Left lobe of liver (tissue), 2 donors: Measurements from ENCODE around the gene CFAP20DC. TPM values are rescaled to one million over a fixed set of nuclear protein-coding genes. Genes with fewer than 3 reads are reported as not detected.
"Not testable (repeated sequence)": the region's sequence is repeated elsewhere in the genome, so short reads cannot be mapped to it uniquely, and the experiment has no call there.

Source experiments
- ATAC-seq: fragments of 200-7000 bp; cut with Tn5 transposase; one replicate; pipeline ENCODE4 v1.9.1; 2020; ENCODE audit warnings: mild to moderate bottlenecking, moderate library complexity
- DNase-seq: peaks from one replicate; pipeline ENCODE4 v3.0.0-alpha.2; 2020; ENCODE audit warnings: low spot score
- total RNA-seq: library from RNA; stranded (reverse); gene quantifications from one replicate; pipeline ENCODE4 v1.2.1, GENCODE V29; 2021
- donor health status: DM: no; HTN: no; CAD: no; lungs with moderate emphysema.
- donor health status: DM: no; HTN: yes; CAD: no.

CFAP20DC gene
- 1.2 TPM for total RNA-seq

DNA sequence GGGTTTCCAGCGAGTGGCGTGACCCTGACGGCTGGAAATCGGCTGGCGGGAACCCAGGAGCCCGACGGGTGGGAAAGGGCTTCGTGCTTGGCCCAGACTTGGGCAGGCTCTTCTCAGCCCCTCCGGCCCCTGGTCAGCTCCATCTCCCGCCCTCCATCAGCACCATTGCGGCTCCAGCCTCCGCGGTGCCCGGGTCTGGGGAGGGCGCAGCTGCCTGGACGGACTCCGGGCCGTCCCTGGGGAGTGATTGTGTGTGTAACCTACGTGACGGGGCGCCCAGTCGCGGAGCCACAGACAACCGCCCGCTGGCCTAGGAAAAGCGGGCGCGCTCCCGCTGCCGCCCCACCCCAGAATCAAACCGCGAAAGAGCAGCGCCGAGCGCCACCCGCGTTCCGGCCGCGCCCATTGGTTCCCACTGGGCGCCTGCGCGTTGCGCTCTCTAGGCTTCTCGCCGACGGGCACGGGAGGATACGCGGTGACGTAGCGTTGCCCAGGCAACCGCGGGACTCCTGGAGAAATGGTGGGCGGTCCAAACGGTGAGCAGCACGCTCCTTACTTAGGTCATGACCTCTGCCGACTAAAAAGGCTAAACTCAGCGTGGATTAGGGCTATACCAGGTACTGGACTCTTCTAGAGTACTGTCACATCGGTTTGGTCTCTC is at the start of gene CFAP20DC:
Gene CFAP20DC (minus strand): TSS at position 355 of the 661 bp plus-strand sequence. CDS start 394 bp downstream, outside the sequence.
- DNase-seq (peak; percentile 95), ATAC-seq (peak; percentile 95)

DNA sequence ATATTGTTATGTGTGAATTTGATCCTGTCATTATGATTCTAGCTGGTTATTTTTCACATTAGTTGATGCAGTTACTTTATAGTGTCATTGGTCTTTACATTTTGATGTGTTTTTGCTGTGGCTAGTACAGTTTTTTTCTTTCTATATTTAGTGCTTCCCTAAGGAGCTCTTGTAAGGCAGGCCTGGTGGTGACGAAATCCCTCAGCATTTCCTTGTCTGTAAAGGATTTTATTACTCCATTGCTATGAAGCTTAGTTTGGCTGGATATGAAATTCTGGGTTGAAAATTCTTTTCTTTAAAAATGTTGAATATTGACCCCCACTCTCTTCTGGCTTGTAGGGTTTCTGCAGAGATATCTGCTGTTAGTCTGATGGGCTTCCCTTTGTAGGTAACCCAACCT is 48.7 kb upstream of the CFAP20DC start:
- not testable (repeated sequence) for DNase-seq, ATAC-seq

DNA sequence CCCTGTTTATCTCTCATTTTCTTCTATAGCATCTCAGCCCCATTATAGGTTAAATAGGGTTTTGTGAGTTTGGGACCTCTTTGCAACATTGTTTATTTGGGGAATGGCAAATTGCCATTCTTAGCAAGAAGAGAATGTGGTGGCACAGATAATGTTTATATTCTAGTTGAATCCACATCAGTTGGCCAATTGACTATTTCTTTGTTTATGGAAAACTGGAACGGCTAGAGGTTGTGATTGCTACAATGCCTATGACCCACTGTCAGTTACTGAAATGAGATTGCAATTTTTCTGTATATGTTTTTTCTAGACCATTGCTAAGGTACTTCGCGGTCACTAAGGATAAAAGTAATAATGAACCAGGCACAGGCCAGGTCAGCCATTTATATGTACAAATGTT is 44.6 kb upstream of the CFAP20DC start:
- no peak for ATAC-seq
- no peak for DNase-seq

GRCh38 chr3:59093521-59093920 is 43.7 kb upstream of the CFAP20DC start:
- no peak for DNase-seq
- no peak for ATAC-seq

DNA sequence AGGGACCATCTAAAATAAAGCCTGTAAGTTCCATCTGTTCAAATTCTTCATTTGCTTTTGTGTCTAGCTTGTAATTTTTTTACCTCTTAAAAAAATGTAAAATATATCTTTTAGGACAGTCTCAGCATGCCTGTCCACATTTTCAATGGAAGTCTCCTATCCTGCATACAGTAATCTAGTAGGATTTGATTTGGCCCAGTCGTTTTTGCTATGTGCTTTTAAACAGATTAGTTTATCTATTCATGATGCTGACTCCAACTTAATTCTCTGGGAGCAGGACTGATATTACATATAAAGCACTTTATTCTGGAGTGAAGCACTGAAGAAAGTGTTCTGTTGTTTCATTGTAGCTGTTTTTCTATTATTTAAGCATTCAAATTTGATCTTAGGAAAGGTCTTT is 38.9 kb upstream of the CFAP20DC start:
- ATAC-seq (no peak), DNase-seq (no peak)

DNA sequence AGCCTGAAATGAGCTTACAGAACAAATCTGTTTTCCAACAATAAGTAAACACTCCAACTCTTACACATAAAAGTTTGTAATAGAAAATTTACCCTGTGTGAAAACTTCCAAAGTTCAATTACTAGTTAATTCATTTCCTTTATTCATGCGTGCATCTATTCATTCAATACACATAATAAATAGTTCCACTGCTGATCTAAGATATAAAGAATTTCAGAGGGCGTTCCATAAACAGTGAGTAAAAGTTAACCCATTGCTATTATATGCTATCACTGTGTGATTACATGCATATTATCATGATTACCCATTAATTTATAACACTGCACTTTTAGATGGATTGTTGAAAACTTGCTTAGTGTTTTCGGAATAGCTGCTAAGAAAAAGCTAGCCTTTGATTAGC is 36.2 kb upstream of the CFAP20DC start:
- DNase-seq, result no peak
- ATAC-seq, result no peak

- no peak for DNase-seq
- ATAC-seq, result no peak
Observed at GRCh38 chr3:59084583-59084982, 34.8 kb upstream of the CFAP20DC start.

DNA sequence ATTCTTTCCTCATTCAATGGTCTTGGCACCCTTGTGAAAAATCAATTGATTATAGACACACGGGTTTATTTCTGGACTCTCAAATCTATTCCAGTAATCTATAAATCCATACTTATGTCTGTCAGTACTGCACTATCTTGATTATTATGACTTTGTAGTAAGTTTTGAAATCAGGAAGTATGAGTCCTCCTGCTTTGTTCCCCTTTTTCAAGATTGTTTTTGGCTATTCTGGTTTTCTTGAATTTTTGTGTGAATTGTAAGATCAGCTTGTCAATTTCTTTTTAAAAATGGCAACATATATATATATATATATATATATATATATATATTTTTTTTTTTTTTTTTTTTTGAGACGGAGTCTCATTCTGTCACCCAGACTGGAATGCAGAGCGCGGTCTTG is 32.3 kb upstream of the CFAP20DC start:
- ATAC-seq, result no peak

DNA sequence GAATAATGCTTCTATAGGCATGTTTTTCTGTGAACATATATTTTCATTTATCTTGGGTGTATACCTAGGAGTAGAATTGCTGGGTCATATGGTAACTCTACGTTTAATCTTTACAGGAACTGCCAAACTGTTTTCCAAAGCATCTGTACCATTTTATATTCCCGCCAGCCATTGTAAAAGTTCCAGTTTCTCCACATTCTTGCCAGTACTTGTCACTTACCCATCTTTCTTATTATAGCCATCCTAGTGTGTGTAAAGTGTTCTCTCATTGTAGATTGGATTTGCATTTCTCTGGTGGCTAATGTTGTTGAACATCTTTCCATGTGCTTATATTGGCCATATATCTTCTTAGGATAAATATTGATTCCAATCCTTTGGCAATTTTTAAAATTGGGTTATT is 31.2 kb upstream of the CFAP20DC start:
- no peak for ATAC-seq

More for the DNA sequence above, 32.3 kb upstream of the CFAP20DC start:
- no peak for DNase-seq

GRCh38 chr3:59079962-59080361 is 30.1 kb upstream of the CFAP20DC start:
- DNase-seq, result no peak
- no peak for ATAC-seq

More for the DNA sequence above, 31.2 kb upstream of the CFAP20DC start:
- DNase-seq, result no peak

DNA sequence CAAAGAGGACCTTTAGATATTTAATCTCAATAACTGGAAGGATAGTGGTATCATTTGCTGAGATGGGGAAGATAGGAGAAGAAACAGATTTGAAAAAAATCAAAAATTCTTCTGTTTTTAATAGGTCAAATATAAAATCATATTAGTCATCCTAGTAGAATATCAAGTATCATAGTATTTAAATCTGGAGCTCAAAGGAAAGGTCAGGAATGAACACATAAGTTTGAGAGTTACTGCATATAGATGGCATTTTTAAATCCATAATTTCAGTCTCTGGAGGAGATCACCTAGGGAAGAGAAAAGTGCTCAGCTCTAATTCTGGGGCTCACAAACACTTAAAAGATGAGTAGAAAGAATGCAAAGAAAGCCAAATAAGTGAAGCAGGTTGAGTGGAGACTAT is 24.9 kb upstream of the CFAP20DC start:
- DNase-seq (no peak), ATAC-seq (no peak)

DNA sequence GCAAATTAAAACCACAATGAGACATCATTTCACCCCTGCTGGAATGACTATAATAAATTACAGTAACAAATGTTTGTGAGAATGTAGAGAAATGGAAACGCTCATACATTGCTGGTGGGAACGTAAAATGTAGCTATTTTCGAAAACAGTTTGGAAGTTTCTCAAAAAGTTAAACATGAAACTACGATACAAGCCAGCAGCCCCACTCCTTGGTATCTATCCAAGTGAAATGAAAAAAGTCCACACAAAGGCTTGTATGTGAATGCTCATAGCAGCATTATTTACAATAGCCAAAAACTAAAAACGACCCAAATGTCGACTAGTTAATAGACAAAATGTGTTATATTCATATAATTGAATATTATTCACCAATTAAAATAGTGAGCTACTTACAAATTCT is 22.9 kb upstream of the CFAP20DC start:
- ATAC-seq (no peak), DNase-seq (no peak)

DNA sequence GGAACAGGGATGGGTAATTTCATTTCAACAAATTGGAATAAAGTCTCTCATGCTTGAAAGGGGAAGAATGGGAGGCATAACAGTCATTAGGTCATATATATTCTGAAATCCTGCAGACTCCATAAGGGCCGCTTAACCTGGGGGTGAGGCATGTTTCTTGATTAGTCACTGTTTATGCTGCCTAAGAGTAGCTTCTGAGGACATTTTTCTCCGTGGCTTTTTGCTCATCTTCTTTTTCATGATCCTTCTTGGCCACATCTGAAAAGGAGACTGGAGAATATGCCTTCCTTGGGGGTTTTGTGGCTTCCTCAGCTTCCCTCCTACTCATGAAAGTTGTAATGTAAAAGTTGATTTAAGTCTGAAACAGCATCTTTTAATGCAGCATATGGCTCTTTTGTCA is 20.0 kb upstream of the CFAP20DC start:
- DNase-seq (no peak), ATAC-seq (no peak)

- no peak for ATAC-seq
- DNase-seq, result no peak
Observed at GRCh38 chr3:59065240-59065639, 15.4 kb upstream of the CFAP20DC start.

GRCh38 chr3:59064728-59065127 is 14.9 kb upstream of the CFAP20DC start:
- no peak for ATAC-seq

DNA sequence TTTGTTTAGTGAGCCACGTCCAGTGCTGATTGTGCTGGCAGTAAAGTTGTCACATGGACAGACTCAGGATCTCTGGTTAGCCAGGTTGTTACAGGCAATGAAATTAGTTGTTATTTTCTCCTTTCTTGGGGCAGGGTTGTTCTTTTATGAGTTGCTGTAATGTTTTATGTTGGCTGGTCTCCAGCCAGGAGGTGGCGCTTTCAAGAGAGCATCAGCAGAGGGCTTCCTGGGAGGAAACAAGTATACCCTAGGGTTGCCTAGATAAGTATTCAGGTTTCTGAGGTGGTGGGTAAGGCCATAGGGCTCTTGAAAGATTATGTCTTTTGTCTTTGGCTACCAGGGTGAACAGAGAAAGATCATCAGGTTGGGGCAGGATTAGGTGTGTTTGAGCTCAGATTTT is 14.5 kb upstream of the CFAP20DC start:
- ATAC-seq (no peak), DNase-seq (no peak)

More at GRCh38 chr3:59064728-59065127, 14.9 kb upstream of the CFAP20DC start:
- no peak for DNase-seq

GRCh38 chr3:59056706-59057105 is 6.9 kb upstream of the CFAP20DC start:
- DNase-seq, result no peak

DNA sequence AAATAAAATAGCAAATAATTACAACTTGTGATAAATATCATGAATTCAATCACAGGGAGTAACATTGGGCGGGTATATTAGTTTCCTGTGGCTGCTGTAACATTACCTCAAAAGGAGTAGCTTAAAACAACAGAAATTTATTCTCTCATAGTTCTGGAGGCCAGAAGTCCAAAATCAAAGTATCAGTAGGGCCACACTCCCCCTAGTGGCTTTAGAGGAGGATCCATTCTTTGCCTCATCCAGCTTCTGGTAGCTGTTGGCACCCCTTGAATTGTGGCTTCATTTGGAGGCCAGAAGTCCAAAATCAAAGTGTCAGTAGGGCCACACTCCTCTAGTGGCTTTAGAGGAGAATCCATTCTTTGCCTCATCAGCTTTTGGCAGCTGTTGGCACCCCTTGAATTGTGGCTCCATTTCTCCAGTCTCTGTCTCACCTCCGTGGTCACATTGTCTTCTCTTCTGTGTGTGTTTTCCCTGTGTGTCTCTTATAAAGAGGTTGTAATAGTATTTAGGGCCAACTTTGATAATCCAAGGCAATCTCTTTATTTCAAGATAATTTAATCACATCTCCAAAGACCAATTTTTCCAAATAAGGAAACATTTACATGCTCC is 3.1 kb upstream of the CFAP20DC start:
- DNase-seq (peak; percentile 52), ATAC-seq (peak; percentile 81)

More at GRCh38 chr3:59056706-59057105, 6.9 kb upstream of the CFAP20DC start:
- ATAC-seq, result no peak

GRCh38 chr3:59050811-59051414 is 1.1 kb upstream of the CFAP20DC start:
- DNase-seq, ATAC-seq: not testable (repeated sequence)

DNA sequence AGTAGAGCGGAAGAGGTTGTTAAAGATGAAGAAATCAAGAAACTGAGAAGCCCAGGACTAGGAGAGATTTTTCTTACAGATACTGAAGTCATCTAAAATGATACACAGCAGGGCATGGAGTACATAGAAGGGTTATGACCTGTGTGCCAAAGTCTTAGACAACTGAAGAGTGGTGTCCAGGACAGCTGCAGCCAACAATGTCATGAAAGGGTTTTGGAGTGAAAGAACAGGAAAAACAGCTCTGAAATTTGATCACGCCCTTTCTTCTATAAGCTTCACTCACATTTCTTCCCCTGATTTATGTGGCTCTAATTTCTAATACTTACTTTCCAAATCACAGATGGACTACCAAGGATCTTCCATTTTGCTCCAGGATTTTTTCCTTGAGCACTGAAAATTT is 3.0 kb downstream of the CFAP20DC start:
- DNase-seq (no peak), ATAC-seq (no peak)

DNA sequence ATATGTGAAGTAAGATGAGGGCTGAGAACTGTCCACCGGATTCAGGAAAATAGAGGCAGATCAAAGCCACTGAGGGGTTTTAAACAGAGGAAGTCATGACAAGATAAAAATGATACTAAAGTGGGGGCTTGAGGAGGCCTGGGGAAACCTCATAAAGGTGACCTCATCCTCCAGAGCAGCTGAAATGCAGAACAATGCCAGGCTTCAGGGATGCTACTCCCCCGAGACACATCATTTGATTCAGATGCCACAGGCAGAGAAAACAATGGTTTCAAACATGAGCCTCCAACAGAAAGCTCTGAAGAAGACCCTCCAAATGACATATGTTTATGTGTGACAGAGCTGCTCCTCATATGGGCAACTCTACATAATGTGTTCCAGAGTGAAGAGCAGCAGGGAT is 6.4 kb downstream of the CFAP20DC start:
- ATAC-seq (no peak), DNase-seq (no peak)

DNA sequence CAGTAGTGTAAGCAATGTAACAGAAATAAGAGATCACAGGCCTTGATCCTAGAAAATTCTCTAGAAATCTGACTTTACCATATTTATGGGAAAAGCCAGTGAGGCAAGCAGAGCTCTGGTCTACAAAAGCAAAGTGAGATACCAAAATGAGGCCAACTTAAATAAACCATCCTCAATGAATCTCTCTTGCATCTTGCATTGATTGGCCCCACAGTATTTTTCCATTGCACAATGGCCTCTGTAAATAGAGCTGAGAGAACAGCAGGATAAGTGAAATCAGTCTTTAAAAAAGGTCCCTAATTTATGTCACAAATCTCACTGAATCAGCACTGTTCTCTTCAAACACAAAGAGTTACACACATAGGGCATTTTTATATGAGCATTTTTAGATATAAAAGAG is 8.9 kb downstream of the CFAP20DC start:
- ATAC-seq (peak; percentile 97), DNase-seq (peak; percentile 57)
